Measurements from ENCODE around the gene AIFM2. TPM values are rescaled to one million over a fixed set of nuclear protein-coding genes. Genes with fewer than 3 reads are reported as not detected.

AIFM2 gene
- total and polyA plus RNA-seq, 10 of the 15 experiments (the other 5 are each of a cell fraction or from before 2014, with no cell fraction given), result 4.5 to 30.8 (median 15.6) TPM

DNA sequence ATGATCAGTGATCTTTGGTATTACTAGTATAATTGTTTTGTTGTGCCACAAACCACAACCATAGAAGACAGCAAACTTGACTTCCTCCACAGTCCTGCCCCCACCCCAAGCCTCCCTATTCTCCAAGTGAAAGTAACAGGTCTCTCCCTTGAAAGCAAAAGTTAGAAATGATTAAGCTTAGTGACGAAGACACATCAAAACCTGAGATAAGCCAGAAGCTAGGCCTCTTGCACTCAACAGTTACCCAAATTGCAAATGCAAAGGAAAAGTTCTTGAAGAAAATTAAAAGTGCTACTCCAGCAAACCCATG is 30.2 kb upstream of the AIFM2 start (continued):
- TF ChIP-seq MXI1 (IDR thresholded peaks at IDR 0.05; ENCODE audit: low read depth, low read length) (0 out of 2 replicates have a peak, but pooled peaks have one; percentile 24), CBFB (IDR thresholded peaks at IDR 0.05; ENCODE audit: low read depth) (0 out of 2 replicates have a peak, but pooled peaks have one; percentile 45), TBL1XR1 (IDR thresholded peaks at IDR 0.05; ENCODE audit: low read depth, low read length) (peak; percentile 62; the same call in 1 of the 2 replicates), ATF7 (IDR thresholded peaks at IDR 0.05; ENCODE audit: low read depth) (peak; percentile 72), ZSCAN29 (IDR thresholded peaks at IDR 0.05) (no peak), STAT1 (conservative IDR thresholded peaks at IDR 0.05) (no peak), FOXK2 (IDR thresholded peaks at IDR 0.05) (no peak), HDGF (IDR thresholded peaks at IDR 0.05) (no peak), RUNX3 (IDR thresholded peaks at IDR 0.05; ENCODE audit: low read length) (peak; percentile 89), JUND (IDR thresholded peaks at IDR 0.05; ENCODE audit: low read depth, low read length) (peak; percentile 36; the same call in 1 of the 2 replicates), CHD2 (IDR thresholded peaks at IDR 0.05; ENCODE audit: borderline replicate concordance, low read depth, low read length) (peak; percentile 66; the same call in 1 of the 2 replicates), NBN (IDR thresholded peaks at IDR 0.05) (0 out of 2 replicates have a peak, but pooled peaks have one; percentile 24), ZNF687 (IDR thresholded peaks at IDR 0.05) (no peak), MEF2A (IDR thresholded peaks at IDR 0.05; ENCODE audit: insufficient read depth, low read depth, low read length) (no peak), PAX8 (IDR thresholded peaks at IDR 0.05) (no peak), RAD21 (IDR thresholded peaks at IDR 0.05; ENCODE audit: insufficient read depth, low read depth, low read length) (no peak), PAX5 (IDR thresholded peaks at IDR 0.05; ENCODE audit: borderline replicate concordance, low read depth, low read length) (peak; percentile 36; the same call in 1 of the 2 replicates), HDAC6 (IDR thresholded peaks at IDR 0.05; ENCODE audit: unreplicated experiment) (no peak)
- TF ChIP-seq, protein P1, sequence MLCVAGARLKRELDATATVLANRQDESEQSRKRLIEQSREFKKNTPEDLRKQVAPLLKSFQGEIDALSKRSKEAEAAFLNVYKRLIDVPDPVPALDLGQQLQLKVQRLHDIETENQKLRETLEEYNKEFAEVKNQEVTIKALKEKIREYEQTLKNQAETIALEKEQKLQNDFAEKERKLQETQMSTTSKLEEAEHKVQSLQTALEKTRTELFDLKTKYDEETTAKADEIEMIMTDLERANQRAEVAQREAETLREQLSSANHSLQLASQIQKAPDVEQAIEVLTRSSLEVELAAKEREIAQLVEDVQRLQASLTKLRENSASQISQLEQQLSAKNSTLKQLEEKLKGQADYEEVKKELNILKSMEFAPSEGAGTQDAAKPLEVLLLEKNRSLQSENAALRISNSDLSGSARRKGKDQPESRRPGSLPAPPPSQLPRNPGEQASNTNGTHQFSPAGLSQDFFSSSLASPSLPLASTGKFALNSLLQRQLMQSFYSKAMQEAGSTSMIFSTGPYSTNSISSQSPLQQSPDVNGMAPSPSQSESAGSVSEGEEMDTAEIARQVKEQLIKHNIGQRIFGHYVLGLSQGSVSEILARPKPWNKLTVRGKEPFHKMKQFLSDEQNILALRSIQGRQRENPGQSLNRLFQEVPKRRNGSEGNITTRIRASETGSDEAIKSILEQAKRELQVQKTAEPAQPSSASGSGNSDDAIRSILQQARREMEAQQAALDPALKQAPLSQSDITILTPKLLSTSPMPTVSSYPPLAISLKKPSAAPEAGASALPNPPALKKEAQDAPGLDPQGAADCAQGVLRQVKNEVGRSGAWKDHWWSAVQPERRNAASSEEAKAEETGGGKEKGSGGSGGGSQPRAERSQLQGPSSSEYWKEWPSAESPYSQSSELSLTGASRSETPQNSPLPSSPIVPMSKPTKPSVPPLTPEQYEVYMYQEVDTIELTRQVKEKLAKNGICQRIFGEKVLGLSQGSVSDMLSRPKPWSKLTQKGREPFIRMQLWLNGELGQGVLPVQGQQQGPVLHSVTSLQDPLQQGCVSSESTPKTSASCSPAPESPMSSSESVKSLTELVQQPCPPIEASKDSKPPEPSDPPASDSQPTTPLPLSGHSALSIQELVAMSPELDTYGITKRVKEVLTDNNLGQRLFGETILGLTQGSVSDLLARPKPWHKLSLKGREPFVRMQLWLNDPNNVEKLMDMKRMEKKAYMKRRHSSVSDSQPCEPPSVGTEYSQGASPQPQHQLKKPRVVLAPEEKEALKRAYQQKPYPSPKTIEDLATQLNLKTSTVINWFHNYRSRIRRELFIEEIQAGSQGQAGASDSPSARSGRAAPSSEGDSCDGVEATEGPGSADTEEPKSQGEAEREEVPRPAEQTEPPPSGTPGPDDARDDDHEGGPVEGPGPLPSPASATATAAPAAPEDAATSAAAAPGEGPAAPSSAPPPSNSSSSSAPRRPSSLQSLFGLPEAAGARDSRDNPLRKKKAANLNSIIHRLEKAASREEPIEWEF (IDR thresholded peaks at IDR 0.05; ENCODE audit: insufficient replicate concordance, low read depth, low read length), result no peak
- TF ChIP-seq, protein P2, sequence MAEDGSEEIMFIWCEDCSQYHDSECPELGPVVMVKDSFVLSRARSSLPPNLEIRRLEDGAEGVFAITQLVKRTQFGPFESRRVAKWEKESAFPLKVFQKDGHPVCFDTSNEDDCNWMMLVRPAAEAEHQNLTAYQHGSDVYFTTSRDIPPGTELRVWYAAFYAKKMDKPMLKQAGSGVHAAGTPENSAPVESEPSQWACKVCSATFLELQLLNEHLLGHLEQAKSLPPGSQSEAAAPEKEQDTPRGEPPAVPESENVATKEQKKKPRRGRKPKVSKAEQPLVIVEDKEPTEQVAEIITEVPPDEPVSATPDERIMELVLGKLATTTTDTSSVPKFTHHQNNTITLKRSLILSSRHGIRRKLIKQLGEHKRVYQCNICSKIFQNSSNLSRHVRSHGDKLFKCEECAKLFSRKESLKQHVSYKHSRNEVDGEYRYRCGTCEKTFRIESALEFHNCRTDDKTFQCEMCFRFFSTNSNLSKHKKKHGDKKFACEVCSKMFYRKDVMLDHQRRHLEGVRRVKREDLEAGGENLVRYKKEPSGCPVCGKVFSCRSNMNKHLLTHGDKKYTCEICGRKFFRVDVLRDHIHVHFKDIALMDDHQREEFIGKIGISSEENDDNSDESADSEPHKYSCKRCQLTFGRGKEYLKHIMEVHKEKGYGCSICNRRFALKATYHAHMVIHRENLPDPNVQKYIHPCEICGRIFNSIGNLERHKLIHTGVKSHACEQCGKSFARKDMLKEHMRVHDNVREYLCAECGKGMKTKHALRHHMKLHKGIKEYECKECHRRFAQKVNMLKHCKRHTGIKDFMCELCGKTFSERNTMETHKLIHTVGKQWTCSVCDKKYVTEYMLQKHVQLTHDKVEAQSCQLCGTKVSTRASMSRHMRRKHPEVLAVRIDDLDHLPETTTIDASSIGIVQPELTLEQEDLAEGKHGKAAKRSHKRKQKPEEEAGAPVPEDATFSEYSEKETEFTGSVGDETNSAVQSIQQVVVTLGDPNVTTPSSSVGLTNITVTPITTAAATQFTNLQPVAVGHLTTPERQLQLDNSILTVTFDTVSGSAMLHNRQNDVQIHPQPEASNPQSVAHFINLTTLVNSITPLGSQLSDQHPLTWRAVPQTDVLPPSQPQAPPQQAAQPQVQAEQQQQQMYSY (CRISPR knock-in tag; IDR thresholded peaks at IDR 0.05), result no peak

Measured in GM12878 (cell line).